Astrocyte of the spinal cord (primary cell): ENCODE results near the gene SPRN.

ENCODE experiments used
- DNase-seq: peaks from one replicate; pipeline ENCODE4 v3.0.0; 2011; ENCODE audit warnings: low read depth, low spot score
- H3K4me3 ChIP-seq: 2 replicates; pipeline ENCODE4 v1.5.1; 2011; ENCODE audit warnings: low read depth, mild to moderate bottlenecking, low read length, moderate library complexity
- CTCF ChIP-seq: IDR thresholded peaks from 2 replicates; pipeline ENCODE4 v1.5.1; 2012; ENCODE audit warnings: low read depth, mild to moderate bottlenecking, low read length, inconsistent platforms
- in situ Hi-C: cut with HindIII; loops from 2 replicates; pipeline ENCODE4 v1.10.0; 2017; ENCODE audit warnings: low sequenced_read_pairs

SPRN gene

GRCh38 chr10:133465950-133466474, 41.6 kb upstream of the SPRN start:
- no peak for DNase-seq
- no peak overlapping the region for H3K4me3 ChIP-seq
- in situ Hi-C loops, result no loop called here
- no peak for TF ChIP-seq CTCF

GRCh38 chr10:133465191-133465949, 40.9 kb upstream of the SPRN start:
- in situ Hi-C loops, result no loop called here
- DNase-seq, result no peak
- TF ChIP-seq CTCF, result no peak
- H3K4me3 ChIP-seq, result no peak overlapping the region

GRCh38 chr10:133464582-133465031, 40.2 kb upstream of the SPRN start:
- DNase-seq, result no peak
- no peak for TF ChIP-seq CTCF
- H3K4me3 ChIP-seq, result no peak overlapping the region
- in situ Hi-C loops, result no loop called here

- H3K4me3 ChIP-seq, result no peak overlapping the region
- TF ChIP-seq CTCF, result no peak
- DNase-seq, result no peak
- in situ Hi-C loops, result no loop called here
These were observed 38.3 kb upstream of the SPRN start for GRCh38 chr10:133462512-133463305.

GRCh38 chr10:133461841-133462240, 37.4 kb upstream of the SPRN start:
- DNase-seq, result no peak
- in situ Hi-C loops, result no loop called here
- TF ChIP-seq CTCF, result no peak
- no peak overlapping the region for H3K4me3 ChIP-seq

- no peak for TF ChIP-seq CTCF
- H3K4me3 ChIP-seq, result no peak overlapping the region
- DNase-seq, result no peak
- in situ Hi-C loops, result no loop called here
These were observed 36.6 kb upstream of the SPRN start for GRCh38 chr10:133461027-133461426.
